SK-N-SH (cell line): Measurements from ENCODE around the gene PODXL2. TPM values are rescaled to one million over a fixed set of nuclear protein-coding genes. Genes with fewer than 3 reads are reported as not detected.

Experiments
- CTCF ChIA-PET: fragments of 300-600, 350-600 bp; formaldehyde crosslinking; extraction: SDS; loops from one replicate; lab custom pipeline; 2021; lab: Yijun Ruan, JAX
- POLR2A ChIA-PET: fragments of 350-600 bp; sonication (Branson Sonifier 250); formaldehyde crosslinking; extraction: SDS; loops from one replicate; lab custom pipeline; 2020; ENCODE audit warnings: antibody characterized with exemption, inconsistent platforms; lab: Yijun Ruan, JAX
- DNase-seq: peaks from one replicate; pipeline ENCODE4 v3.0.0; 2012
- H2AFZ ChIP-seq: fragments of 200-600 bp; sonication (generic); 2 replicates; pipeline ENCODE4 v1.8.1; 2016; ENCODE audit warnings: antibody characterized with exemption, mild to moderate bottlenecking, low read depth
- H3F3A ChIP-seq: fragments of 200-600 bp; sonication (generic); replicated peaks from 2 replicates; pipeline ENCODE3; 2016; ENCODE audit warnings: antibody characterized with exemption, mild to moderate bottlenecking; ENCODE audit not compliant: insufficient read depth
- H3K27ac ChIP-seq, 2 experiments: fragments of 200-500 bp in 1 of 2; fragments of 200-600 bp in 1 of 2; sonication (Bioruptor generic) in 1 of 2; sonication (generic), shearing (Covaris generic) in 1 of 2; 2 replicates each; pipeline versions ENCODE4 v1.5.1 to v1.6.1; 2014 to 2016; ENCODE audit warnings: low read depth in 2 of 2, inconsistent platforms in 1 of 2, low read length in 1 of 2, mild to moderate bottlenecking in 1 of 2, mixed read lengths in 1 of 2
- H3K27me3 ChIP-seq: fragments of 200-600 bp; sonication (generic), shearing (Covaris generic); 2 replicates; pipeline ENCODE4 v1.6.1; 2016; ENCODE audit warnings: mixed run types; ENCODE audit not compliant: insufficient read depth
- H3K36me3 ChIP-seq, 2 experiments: fragments of 200-500 bp in 1 of 2; fragments of 200-600 bp in 1 of 2; sonication (Bioruptor generic) in 1 of 2; sonication (generic) in 1 of 2; replicated peaks in 1 of 2; 2 replicates each; pipeline versions ENCODE3 to v1.5.1; 2014 to 2016; ENCODE audit warnings: low read length in 1 of 2, mild to moderate bottlenecking in 1 of 2; ENCODE audit not compliant: insufficient read depth in 2 of 2, control insufficient read depth in 1 of 2
- H3K4me1 ChIP-seq, 2 experiments: fragments of 200-500 bp in 1 of 2; fragments of 200-600 bp in 1 of 2; sonication (Bioruptor generic) in 1 of 2; sonication (generic), shearing (Covaris generic) in 1 of 2; 2 replicates each; pipeline versions ENCODE4 v1.5.1 to v1.6.1; 2014 to 2016; ENCODE audit warnings: low read depth in 1 of 2, low read length in 1 of 2, mixed run types in 1 of 2; ENCODE audit not compliant: insufficient read depth in 2 of 2, control insufficient read depth in 1 of 2
- H3K4me2 ChIP-seq: fragments of 200-600 bp; sonication (generic), shearing (Covaris generic); 2 replicates; pipeline ENCODE4 v1.6.1; 2017; ENCODE audit warnings: mixed run types
- H3K4me3 ChIP-seq, 2 experiments: fragments of 200-500 bp in 1 of 2; fragments of 200-600 bp in 1 of 2; sonication (Bioruptor generic) in 1 of 2; sonication (generic), shearing (Covaris generic) in 1 of 2; 2 replicates each; pipeline versions ENCODE4 v1.5.1 to v1.8.1; 2014 to 2016; ENCODE audit warnings: low read depth in 2 of 2, inconsistent platforms in 1 of 2, low read length in 1 of 2, mild to moderate bottlenecking in 1 of 2, mixed read lengths in 1 of 2, moderate library complexity in 1 of 2
- H3K79me2 ChIP-seq: fragments of 200-600 bp; sonication (generic); 2 replicates; pipeline ENCODE4 v1.8.1; 2017; ENCODE audit warnings: mild to moderate bottlenecking; ENCODE audit not compliant: insufficient read depth
- H3K9ac ChIP-seq: fragments of 200-600 bp; sonication (generic); 2 replicates; pipeline ENCODE4 v1.6.1; 2017; ENCODE audit warnings: mixed run types
- H3K9me2 ChIP-seq: fragments of 200-600 bp; sonication (generic); 2 replicates; pipeline ENCODE4 v1.6.1; 2017; ENCODE audit warnings: mixed run types
- H3K9me3 ChIP-seq: fragments of 200-600 bp; sonication (generic); 2 replicates; pipeline ENCODE4 v1.6.1; 2017; ENCODE audit warnings: mixed run types, mild to moderate bottlenecking, moderate library complexity
- H4K20me1 ChIP-seq: fragments of 200-600 bp; sonication (generic); 2 replicates; pipeline ENCODE4 v1.6.1; 2017; ENCODE audit warnings: mild to moderate bottlenecking, mixed run types; ENCODE audit not compliant: insufficient read depth
- CTCF ChIP-seq: fragments of 200-600 bp; sonication (generic); IDR thresholded peaks from 2 replicates; pipeline ENCODE4 v1.6.1; 2017; ENCODE audit warnings: antibody characterized with exemption, mild to moderate bottlenecking, moderate library complexity
- ELF1 ChIP-seq: IDR thresholded peaks from 2 replicates; pipeline ENCODE4 v1.4.0; 2012
- EZH2phosphoT487 ChIP-seq: fragments of 200-600 bp; sonication (generic); IDR thresholded peaks from 2 replicates; pipeline ENCODE4 v1.6.1; 2017; ENCODE audit warnings: low read depth, mixed run types, mild to moderate bottlenecking, antibody characterized with exemption, moderate library complexity, borderline replicate concordance
- FOXJ3 ChIP-seq: sonication (generic); formaldehyde crosslinking; IDR thresholded peaks from 2 replicates; pipeline ENCODE4 v1.5.1; 2020; ENCODE audit warnings: mild to moderate bottlenecking, missing genetic modification reagents
- GABPA ChIP-seq: IDR thresholded peaks from 2 replicates; pipeline ENCODE4 v1.4.0; 2012; ENCODE audit warnings: low read depth, mild to moderate bottlenecking
- GATA2 ChIP-seq: sonication (generic); formaldehyde crosslinking; IDR thresholded peaks from 2 replicates; pipeline ENCODE4 v1.5.0; 2020; ENCODE audit warnings: mild to moderate bottlenecking, missing genetic modification reagents
- MXI1 ChIP-seq: IDR thresholded peaks from 2 replicates; pipeline ENCODE4 v1.6.1; 2012; ENCODE audit warnings: mild to moderate bottlenecking, low read depth, low read length, improper control_type of control experiment
- POLR2AphosphoS5 ChIP-seq: IDR thresholded peaks from 2 replicates; pipeline ENCODE4 v1.6.1; 2012; ENCODE audit warnings: low read depth, low read length
- RAD21 ChIP-seq: IDR thresholded peaks from 2 replicates; pipeline ENCODE4 v1.6.1; 2012; ENCODE audit warnings: mild to moderate bottlenecking, low read length
- SIN3A ChIP-seq: IDR thresholded peaks from 2 replicates; pipeline ENCODE4 v1.6.1; 2012; ENCODE audit warnings: low read depth, mild to moderate bottlenecking, low read length, moderate library complexity, borderline replicate concordance
- SMC3 ChIP-seq: IDR thresholded peaks from 2 replicates; pipeline ENCODE4 v1.6.1; 2012; ENCODE audit warnings: low read depth, low read length, improper control_type of control experiment
- TCF12 ChIP-seq: IDR thresholded peaks from 2 replicates; pipeline ENCODE4 v1.4.0; 2012
- USF2 ChIP-seq: fragments of 150-350 bp; IDR thresholded peaks from 2 replicates; pipeline ENCODE4 v1.6.1; 2017; ENCODE audit warnings: antibody characterized with exemption, low read length, low read depth, borderline replicate concordance
- YY1 ChIP-seq: IDR thresholded peaks from 2 replicates; pipeline ENCODE4 v1.4.0; 2012; ENCODE audit warnings: low read depth, mild to moderate bottlenecking
- ZBTB33 ChIP-seq: IDR thresholded peaks from 2 replicates; pipeline ENCODE4 v1.4.0; 2012; ENCODE audit warnings: low read depth, borderline replicate concordance
- WGBS: methylation state at CpG from one replicate; pipeline ENCODE4 v1.1.6; 2017; ENCODE audit warnings: low lambda C conversion rate; 5-methylcytosine and 5-hydroxymethylcytosine counted together
- polyA plus RNA-seq, 3 experiments: library from polyadenylated mRNA; depleted of rRNA; stranded (reverse); fragments of >200 nt; gene quantifications; 2 replicates each; pipeline ENCODE4 v1.2.3, GENCODE V29; 2012
- TF ChIP-seq, protein P1 (sequence below): IDR thresholded peaks from 2 replicates; pipeline ENCODE4; 2012
- TF ChIP-seq, protein P2 (sequence below): fragments of 150-350 bp; IDR thresholded peaks from 2 replicates; pipeline ENCODE4 v1.6.1; 2016; ENCODE audit warnings: mild to moderate bottlenecking, low read depth, low read length

Gene PODXL2
- polyA plus RNA-seq, 1 of the 3 experiments (the other 2 are of a cell fraction) = 27.5 TPM

- DNase-seq = no peak
These were observed 64.4 kb downstream of the PODXL2 start for GRCh38 chr3:127693336-127693843.

More at GRCh38 chr3:127693336-127693843, 64.4 kb downstream of the PODXL2 start:
- Histone ChIP-seq H3K4me3 (no peak overlapping the region), H3K4me1 (peaks cover 26 to 68% of the 10 kb centered on the region in 2 experiments; a peak in 3 of 4 replicates), H4K20me1 (no peaks in the 10 kb centered on the region), H3K9me2 (no peaks in the 10 kb centered on the region), H3F3A (peaks cover 4% of the 10 kb centered on the region), H2AFZ (no peak overlapping the region), H3K27ac (no peak overlapping the region), H3K9ac (no peak overlapping the region), H3K9me3 (no peaks in the 10 kb centered on the region), H3K4me2 (no peak overlapping the region), H3K79me2 (no peaks in the 10 kb centered on the region), H3K27me3 (no peaks in the 10 kb centered on the region), H3K36me3 (no peaks in the 10 kb centered on the region)
- POLR2A ChIA-PET = no interaction called here
- CTCF ChIA-PET = interaction anchor here (0.9 to 9.2 kb wide), 10 partner anchors 20 to 265 kb away, joined by 3 to 141 read pairs (median 6); partner anchors contain the start of genes ABTB1 and MGLL
- 93% methylated on average over 4 of the region's 7 CpGs for whole genome bisulfite sequencing
- TF ChIP-seq POLR2AphosphoS5 = no peak
- no peak for TF ChIP-seq CTCF
- no peak for TF ChIP-seq GATA2 (CRISPR knock-in tag)
- no peak for TF ChIP-seq GABPA
- TF ChIP-seq TCF12 = no peak
- TF ChIP-seq RAD21 = no peak
- TF ChIP-seq MXI1 = no peak
- TF ChIP-seq SIN3A = no peak
- TF ChIP-seq ZBTB33 = no peak
- TF ChIP-seq ELF1 = no peak
- TF ChIP-seq FOXJ3 = no peak
- TF ChIP-seq, protein P1, sequence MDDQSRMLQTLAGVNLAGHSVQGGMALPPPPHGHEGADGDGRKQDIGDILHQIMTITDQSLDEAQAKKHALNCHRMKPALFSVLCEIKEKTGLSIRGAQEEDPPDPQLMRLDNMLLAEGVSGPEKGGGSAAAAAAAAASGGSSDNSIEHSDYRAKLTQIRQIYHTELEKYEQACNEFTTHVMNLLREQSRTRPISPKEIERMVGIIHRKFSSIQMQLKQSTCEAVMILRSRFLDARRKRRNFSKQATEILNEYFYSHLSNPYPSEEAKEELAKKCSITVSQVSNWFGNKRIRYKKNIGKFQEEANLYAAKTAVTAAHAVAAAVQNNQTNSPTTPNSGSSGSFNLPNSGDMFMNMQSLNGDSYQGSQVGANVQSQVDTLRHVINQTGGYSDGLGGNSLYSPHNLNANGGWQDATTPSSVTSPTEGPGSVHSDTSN = no peak
- TF ChIP-seq EZH2phosphoT487 = no peak
- TF ChIP-seq USF2 = no peak
- TF ChIP-seq SMC3 = no peak
- TF ChIP-seq, protein P2, sequence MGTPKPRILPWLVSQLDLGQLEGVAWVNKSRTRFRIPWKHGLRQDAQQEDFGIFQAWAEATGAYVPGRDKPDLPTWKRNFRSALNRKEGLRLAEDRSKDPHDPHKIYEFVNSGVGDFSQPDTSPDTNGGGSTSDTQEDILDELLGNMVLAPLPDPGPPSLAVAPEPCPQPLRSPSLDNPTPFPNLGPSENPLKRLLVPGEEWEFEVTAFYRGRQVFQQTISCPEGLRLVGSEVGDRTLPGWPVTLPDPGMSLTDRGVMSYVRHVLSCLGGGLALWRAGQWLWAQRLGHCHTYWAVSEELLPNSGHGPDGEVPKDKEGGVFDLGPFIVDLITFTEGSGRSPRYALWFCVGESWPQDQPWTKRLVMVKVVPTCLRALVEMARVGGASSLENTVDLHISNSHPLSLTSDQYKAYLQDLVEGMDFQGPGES = no peak
- TF ChIP-seq YY1 = no peak
